Measurements from ENCODE around the gene CAMSAP3.
A peak's percentile ranks its signal among the peaks of the same experiment; 100 is the strongest.

CAMSAP3 gene

GRCh38 chr19:7648265-7649014, 52.8 kb downstream of the CAMSAP3 start:
- no peak for DNase-seq

GRCh38 chr19:7650148-7650547, 54.5 kb downstream of the CAMSAP3 start:
- DNase-seq, result no peak

GRCh38 chr19:7652061-7652641, 56.5 kb downstream of the CAMSAP3 start:
- peak; percentile 86 to 88 for DNase-seq

GRCh38 chr19:7654401-7654800, 58.7 kb downstream of the CAMSAP3 start:
- no peak for DNase-seq

- peak in 1 of 2 donors; percentile 49 for DNase-seq
Measured at GRCh38 chr19:7655581-7655980, 59.9 kb downstream of the CAMSAP3 start.

DNA sequence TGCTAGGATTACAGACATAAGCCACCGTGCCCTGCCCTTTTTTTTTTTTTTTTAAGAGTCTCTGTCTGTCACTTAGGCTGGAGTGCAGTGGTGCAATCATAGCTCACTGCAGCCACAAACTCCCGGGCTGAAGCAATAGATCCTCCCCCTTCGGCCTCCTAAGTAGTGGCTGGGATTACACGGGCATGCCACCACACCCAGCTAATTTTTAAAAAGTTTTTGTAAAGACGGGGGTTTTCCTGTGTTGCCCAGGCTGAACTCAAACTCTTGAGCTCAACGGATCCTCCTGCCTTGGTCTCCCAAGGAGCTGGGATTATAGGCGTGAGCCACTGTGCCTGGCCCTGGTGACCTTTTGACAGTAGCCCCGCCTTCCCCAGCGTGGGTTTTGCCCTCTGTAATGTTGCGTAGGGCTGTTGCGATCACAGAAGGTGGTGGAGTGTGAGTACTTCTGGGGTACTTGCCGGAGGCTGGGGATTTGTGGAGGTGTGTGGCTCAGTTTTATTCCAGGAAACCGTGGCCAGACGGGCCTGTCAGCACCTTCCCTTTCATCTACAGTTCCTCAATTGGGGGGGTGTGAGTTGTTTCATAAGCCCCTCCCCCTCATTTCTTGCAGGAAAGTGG, 61.6 kb downstream of the CAMSAP3 start:
- peak in 1 of 2 donors; percentile 79 for DNase-seq

DNA sequence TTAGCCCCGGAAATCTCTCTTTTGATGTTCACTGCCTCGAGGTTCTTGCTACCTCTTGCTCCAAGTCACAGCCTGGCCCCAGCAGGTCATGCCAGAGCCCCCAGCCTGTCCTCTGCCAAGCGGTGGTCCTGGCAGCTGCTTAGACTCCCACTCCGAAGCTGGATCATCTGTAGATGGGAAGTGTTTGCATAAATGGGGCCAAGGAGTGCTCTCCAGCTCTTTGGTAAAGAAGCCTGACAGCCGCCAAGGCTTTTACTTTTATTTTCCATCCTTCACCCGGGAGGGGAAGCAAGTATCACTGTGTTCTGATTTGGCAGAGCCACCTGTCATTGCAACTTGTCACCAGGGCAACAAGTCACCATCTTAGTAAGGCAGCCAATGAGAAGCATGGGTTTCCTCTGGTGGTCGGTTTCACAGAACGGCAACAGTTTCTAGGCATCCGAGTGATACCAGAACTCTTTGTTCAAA, 62.6 kb downstream of the CAMSAP3 start:
- DNase-seq, result peak; percentile 65 to 72

DNA sequence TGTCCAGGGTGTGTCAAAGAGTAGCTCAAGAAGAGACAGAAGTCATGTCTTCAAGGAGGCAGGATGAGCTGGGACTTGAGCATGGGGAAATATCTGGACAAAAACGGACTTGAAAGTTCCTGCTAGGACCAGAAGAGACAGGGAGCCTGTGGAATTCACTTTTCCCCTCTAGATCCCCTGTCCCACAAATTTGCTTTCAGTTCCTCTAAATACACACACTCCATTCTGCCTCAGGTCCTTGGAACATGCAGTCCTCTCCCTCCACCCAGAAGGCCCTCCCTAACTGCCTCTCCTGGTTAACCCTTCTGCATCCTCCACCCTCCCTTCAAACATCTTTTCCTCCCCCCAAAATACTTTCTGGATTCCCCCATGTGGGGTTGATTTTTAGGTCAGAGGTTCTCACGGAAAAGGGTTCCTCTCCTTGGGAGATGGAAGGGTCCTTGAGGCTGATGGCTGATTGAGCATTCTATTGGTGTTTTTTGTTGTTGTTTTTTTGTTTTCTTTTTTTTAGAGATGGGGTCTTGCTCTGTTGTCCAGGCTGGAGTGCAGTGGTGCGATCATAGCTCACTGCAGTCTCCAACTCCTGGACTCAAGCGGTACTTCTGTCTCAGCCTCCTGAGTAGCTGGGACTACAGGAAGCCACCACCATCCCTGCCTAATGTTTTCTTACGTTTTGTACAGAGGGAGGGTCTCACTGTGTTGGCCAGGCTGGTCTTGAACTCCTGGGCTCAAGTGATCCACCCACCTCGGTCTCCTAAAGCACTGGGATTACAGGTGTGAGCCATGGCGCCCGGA, 66.3 kb downstream of the CAMSAP3 start:
- no peak for DNase-seq

- no peak for DNase-seq
Measured at GRCh38 chr19:7662657-7663056, 67.0 kb downstream of the CAMSAP3 start.

DNA sequence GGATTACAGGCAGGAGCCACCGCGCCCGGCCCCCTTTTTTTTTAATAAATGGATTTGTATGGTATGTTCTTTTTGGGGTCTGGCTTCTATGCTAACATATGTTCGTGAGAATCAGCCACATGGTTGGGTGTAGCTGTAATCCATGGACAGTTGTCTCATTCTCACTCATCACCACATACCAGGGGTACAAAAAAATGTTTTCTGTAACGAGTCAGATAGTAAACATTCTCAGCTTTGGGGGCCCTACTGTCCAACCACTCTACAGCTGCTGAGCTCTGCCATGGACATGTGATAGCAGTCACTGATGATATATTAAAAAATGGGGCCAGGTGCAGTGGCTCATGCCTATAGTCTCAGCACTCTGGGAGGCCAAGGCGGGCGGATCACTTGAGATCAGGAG, 68.0 kb downstream of the CAMSAP3 start:
- DNase-seq, result no peak

- no peak for DNase-seq
Measured at GRCh38 chr19:7665076-7665475, 69.4 kb downstream of the CAMSAP3 start.
